HEK293 (cell line): ENCODE measurements around the gene PLBD1.

Experiments
- CTCF ChIP-seq: fragments of 450-650 bp; formaldehyde crosslinking; IDR thresholded peaks from 2 replicates; pipeline ENCODE4 v1.5.1; 2016; ENCODE audit warnings: missing biosample characterization, missing genetic modification characterization
- ZNF76 ChIP-seq: fragments of 450-650 bp; formaldehyde crosslinking; IDR thresholded peaks from 2 replicates; pipeline ENCODE4; 2016; ENCODE audit warnings: low read depth, missing biosample characterization, missing genetic modification characterization, borderline replicate concordance

DNA sequence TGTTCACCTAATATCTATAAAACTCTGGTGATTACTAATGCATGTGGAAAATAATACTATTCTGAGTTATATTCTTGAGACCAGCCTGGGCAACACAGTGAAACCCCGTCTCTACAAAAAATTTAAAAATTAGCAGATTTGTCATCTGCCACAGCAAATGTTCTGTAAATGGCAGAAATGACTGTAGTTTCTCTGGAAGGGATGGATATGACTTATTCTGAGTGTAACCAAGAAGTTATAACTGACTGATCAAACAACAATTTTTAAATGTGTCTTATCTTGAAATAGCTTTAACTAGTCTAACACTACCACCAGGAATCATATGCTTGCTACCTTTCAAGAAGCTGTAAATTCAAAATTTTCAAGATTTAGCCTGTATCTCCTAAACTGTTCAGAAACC lies 88.7 kb downstream of the PLBD1 start:
- TF ChIP-seq CTCF (tag by site-specific recombination) (no peak), ZNF76 (tag by site-specific recombination) (no peak)
